HG03045 (cell line): ENCODE data around the gene ABCC6.

Experiments used
- ATAC-seq: cut with Tn5 transposase; IDR thresholded peaks from one replicate; pipeline ENCODE4 v1.9.1; 2021; ENCODE audit warnings: mild to moderate bottlenecking, moderate library complexity; ENCODE audit not compliant: unreplicated experiment

ABCC6 gene

GRCh38 chr16:16143931-16144330, 79.4 kb downstream of the ABCC6 start:
- no peak for ATAC-seq

- ATAC-seq: no peak
Observed at GRCh38 chr16:16143038-16143763, 80.1 kb downstream of the ABCC6 start.

DNA sequence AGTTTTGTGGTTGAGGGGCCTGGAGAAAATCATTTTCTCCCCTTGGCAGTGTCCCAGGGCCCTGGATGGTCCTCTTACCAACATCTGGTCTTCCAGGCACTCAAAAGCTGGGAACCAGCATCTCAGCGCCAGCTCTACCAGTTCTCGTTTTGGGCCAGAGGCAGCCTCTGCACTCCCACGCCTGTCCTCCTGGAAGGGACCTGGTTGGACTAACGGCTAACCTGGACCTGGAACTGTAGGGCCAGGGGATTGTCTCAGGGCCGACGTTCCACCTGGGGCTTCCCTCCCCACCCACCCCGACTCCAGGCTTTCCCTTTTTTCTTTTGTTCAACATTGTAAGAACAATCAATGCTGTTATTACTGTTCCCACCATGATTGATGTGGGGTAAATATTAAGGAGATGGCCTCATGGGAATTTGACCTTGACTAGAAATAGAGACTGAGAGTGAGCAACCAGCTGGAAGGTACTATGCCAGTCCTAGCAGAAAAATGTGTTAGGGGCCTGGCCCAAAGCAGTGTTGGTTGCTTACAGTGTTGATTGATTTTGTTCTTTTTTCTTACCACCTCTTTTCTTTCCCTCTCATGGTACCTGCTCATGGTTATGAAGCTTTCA, 81.4 kb downstream of the ABCC6 start:
- ATAC-seq: no peak

DNA sequence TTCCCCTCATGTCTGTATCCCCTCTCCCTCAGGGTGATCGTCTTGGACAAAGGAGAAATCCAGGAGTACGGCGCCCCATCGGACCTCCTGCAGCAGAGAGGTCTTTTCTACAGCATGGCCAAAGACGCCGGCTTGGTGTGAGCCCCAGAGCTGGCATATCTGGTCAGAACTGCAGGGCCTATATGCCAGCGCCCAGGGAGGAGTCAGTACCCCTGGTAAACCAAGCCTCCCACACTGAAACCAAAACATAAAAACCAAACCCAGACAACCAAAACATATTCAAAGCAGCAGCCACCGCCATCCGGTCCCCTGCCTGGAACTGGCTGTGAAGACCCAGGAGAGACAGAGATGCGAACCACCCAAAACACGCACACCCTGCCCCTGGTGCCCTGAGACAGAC, 82.2 kb downstream of the ABCC6 start:
- no peak for ATAC-seq

GRCh38 chr16:16140537-16140936, 82.8 kb downstream of the ABCC6 start:
- ATAC-seq: no peak

DNA sequence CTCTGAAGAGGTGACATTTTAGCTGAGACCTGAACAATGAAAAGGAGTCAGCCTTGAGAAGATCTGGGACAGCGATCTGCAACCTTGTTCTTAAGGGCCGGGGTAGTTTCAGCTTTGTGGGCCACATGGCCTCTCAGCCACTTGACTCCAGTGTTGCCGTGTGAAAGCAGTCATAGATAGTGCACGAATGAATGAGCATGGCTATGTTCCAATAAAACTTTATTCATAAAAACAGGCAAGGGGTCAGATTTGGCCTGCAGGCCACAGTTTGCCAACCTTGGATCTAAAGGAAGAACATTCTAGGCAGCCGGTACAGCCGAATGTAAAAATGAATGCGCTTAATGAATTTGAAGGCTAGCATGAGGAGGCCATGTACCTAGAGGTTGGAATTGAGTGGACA, 83.5 kb downstream of the ABCC6 start:
- no peak for ATAC-seq

DNA sequence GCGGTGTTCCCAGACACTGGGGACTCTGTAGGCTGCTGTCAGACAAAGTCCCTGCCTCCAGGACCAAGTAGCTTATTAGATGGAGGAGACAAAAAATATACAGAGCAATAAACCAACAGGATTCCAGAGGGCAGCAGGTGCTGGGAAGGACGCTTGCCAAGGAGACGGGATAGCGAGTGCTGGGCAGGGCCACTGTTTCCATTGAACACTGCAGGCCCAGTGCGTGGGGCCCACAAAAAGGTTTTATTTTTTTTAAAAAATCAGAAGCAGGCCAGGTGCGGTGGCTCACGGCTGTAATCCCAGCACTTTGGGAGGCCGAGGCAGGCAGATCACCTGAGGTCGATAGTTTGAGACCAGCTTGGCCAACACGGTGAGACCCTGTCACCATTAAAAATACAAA, 84.2 kb downstream of the ABCC6 start:
- ATAC-seq: no peak

- ATAC-seq: no peak
Observed at GRCh38 chr16:16138034-16138635, 85.2 kb downstream of the ABCC6 start.

DNA sequence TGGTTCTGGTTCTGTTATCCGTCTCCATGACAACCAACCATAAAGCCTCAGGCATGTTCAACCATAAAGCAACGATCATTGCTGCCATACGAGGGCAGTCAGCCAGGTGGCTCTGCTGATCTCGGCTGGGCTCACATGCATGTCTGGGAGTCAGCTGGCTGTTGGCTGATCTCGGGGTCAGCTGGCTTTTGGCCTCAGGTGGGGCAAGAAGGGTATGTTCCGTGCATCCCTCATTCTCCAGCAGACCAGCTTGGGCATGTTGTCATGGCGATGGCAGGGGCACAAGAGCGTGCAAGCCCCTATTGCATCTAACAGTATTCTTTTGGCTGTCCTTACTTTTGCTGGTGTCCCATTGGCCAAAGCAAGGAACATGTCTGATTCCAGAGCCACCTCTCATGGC, 86.2 kb downstream of the ABCC6 start:
- no peak for ATAC-seq

- no peak for ATAC-seq
Observed at GRCh38 chr16:16136588-16136987, 86.7 kb downstream of the ABCC6 start.

DNA sequence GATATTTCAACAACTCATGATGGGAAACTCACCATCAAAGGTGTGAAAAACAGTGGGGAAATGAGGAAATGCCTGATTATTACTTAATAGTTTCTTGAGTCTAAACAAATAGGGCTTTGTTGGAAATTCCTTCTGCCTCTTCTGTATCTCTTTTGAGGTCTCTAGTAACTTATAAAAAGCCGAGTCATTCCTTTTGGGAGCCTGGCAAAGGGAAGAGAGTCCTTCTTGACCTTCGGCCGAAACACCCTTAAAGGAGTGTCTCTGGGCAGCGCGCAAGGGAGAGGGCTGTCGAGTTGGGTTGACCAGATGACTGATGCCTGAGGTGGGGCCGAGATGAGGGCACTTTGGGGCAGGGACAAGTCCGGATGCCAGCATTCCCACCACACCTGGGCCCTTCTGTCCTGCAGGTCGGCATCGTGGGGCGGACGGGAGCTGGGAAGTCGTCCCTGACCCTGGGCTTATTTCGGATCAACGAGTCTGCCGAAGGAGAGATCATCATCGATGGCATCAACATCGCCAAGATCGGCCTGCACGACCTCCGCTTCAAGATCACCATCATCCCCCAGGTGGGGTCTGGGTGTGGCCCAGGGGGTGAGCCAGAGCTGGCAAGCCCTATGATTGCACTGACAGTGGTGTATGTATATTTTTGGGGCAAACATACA, 89.2 kb downstream of the ABCC6 start:
- no peak for ATAC-seq

DNA sequence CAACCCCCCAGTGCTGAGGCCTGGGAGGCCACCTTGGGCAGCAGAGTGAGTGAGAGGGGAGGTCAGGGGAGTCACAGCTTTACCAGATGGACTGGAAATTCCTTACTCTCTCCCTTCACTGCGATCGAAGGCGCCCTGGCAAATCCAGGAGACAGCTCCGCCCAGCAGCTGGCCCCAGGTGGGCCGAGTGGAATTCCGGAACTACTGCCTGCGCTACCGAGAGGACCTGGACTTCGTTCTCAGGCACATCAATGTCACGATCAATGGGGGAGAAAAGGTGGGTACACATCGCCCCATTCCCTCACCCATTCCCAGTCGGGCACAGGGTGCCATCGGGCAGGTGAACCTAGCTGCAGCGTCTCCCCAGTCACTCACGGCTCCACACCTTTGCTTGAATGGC, 91.6 kb downstream of the ABCC6 start:
- no peak for ATAC-seq

DNA sequence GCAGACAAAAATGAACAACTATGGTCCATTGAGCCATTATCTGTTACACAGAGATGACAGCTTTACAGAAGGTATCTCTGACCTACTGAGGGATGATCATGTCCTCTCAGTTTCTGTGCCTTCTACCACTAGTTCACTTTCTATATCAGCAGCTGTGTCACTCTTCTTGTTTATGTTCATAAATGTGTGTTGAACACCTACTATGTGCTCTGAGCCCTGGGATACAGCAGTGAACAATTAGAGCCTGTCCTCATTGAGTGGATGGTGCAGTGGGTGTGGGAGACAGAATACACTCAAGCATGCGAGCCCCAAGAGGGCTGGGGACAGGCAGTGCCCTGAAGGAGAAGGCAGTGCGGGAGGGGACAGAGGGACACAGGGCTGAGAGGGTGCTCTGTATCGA, 92.1 kb downstream of the ABCC6 start:
- ATAC-seq: no peak

GRCh38 chr16:16127469-16128116, 95.7 kb downstream of the ABCC6 start:
- no peak for ATAC-seq

DNA sequence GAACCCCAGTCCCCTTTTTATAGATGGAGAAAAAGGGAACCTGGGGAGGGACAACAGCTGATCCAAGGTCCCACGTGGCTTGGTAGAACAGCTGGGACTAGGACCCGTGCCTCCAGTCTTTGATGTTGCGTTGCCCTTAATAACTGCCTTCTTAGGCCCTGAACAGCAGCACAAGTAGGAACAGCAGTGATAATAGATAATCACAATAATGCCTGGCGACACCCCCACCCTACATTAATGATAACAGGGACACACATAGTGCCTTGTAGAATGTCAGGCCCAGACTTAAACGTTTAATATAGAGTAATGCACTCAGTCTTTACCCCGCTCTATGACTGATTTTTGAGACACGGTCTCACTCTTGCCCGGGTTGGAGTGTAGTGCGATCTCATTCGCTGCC, 96.4 kb downstream of the ABCC6 start:
- no peak for ATAC-seq

DNA sequence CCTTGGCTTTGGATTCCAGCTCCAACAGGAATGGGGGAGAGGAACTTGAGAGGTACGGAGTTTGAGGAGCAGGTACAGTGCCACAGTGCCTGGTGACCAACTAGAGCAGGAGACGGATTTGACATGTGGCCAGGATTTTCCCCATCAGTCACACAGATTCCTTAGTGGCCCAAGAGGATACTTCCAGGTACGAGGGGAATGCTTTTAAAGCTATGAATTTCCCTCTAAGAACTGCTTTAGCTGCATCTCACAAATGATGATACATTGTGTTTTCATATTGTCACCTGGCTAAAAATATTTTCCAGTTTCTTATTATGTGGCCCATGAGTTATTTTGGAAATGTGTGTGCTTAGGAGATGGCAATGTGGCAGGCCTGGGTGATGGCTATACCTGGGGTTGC, 98.3 kb downstream of the ABCC6 start:
- ATAC-seq: no peak

- ATAC-seq: no peak
Observed at GRCh38 chr16:16124438-16124837, 98.9 kb downstream of the ABCC6 start.

- ATAC-seq: no peak
Observed at GRCh38 chr16:16122264-16122663, 101.0 kb downstream of the ABCC6 start.

DNA sequence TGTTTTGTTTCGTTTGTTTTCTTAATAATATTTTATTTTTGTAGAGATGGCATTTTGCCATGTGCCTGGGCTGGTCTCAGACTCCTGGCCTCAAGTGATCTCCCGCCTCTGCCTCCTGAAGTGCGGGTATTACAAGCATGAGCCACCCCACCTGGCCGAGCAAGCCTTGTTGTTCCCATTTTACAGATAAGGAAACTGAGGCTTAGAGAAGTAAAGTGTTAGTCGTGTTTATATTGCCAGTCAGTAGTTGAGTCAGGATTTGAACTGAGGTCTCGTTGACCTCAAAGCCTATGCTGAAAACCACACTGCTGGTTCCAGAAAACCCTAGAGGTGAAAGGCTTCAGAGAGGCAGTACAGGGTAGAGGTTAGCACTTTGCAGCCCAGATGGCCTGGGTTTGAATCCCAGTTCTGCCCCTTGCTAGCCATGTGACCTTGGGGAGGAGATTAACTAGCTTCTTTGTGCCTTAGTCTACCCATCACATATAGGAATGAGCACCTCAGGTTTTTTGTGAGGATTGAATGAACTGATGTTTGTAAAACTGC, 102.0 kb downstream of the ABCC6 start:
- no peak for ATAC-seq

DNA sequence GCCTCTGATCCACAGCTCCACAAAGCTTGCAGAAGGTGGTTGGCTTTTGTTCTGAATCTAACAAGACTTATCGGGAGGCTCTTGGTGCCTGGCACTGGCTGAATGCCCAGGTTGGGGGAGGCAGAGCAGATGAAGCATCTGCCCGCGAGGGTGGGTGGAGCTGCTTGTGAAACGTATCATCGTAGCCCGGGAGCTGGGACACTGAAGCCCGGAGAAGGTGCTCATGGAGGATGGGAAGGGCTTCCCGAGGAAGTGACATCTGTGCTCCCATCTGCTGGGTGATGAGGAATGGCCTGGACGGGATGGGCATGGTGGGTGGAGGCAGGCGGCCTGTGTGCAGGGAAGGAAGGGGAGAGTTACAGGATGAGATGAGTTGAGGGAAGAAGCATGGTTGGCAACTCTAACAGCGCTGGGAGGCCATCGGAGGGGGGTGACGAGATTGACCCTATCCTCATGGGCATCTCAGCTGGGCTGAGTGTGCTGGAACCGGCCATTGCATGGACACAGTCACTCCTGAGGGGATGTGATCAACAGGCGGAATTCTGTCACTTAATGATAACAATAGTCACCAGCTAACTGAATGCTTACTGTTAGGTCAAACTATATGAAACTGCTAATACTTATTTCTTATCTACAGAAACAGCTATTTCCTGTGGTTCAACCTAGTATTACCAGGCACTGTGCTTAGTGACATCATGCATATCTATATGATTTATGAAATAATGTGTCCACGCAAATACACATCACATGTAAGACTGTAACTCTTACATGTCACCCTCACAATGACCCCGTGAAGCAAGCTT, 102.7 kb downstream of the ABCC6 start:
- no peak for ATAC-seq
